ENCODE measurements around the gene HMCN2.
A peak's percentile ranks its signal among the peaks of the same experiment; 100 is the strongest.

Gene HMCN2

GRCh38 chr9:130437011-130437789 is 171.6 kb downstream of the HMCN2 start:
- DNase-seq = no peak

GRCh38 chr9:130438382-130438981 is 172.9 kb downstream of the HMCN2 start:
- DNase-seq = no peak

- DNase-seq = no peak
These were observed 175.5 kb downstream of the HMCN2 start for GRCh38 chr9:130441031-130441430.

GRCh38 chr9:130442746-130443455 is 177.3 kb downstream of the HMCN2 start:
- no peak for DNase-seq

- DNase-seq = no peak
These were observed 177.9 kb downstream of the HMCN2 start for GRCh38 chr9:130443456-130443801.

GRCh38 chr9:130443840-130444492 is 178.4 kb downstream of the HMCN2 start:
- no peak for DNase-seq

- DNase-seq = peak in 3 of 14 donors; percentile 12 to 37 (median 15)
These were observed 179.1 kb downstream of the HMCN2 start, which contains the start of gene ASS1 for GRCh38 chr9:130444565-130445221. ASS1 (plus strand) TSS chr9:130444961; CDS start chr9:130452229, 7,268 bp downstream.

- DNase-seq = peak in 1 of 14 donors; percentile 21
These were observed 179.9 kb downstream of the HMCN2 start for GRCh38 chr9:130445268-130445983.

GRCh38 chr9:130446101-130446861 is 180.7 kb downstream of the HMCN2 start:
- DNase-seq = peak in 4 of 14 donors; percentile 27 to 76 (median 58)

GRCh38 chr9:130447193-130447816 is 181.7 kb downstream of the HMCN2 start:
- no peak for DNase-seq

- no peak for DNase-seq
These were observed 182.6 kb downstream of the HMCN2 start for GRCh38 chr9:130448035-130448624.

- DNase-seq = no peak
These were observed 183.4 kb downstream of the HMCN2 start for GRCh38 chr9:130448771-130449603.

- DNase-seq = no peak
These were observed 184.9 kb downstream of the HMCN2 start for GRCh38 chr9:130450344-130451003.

GRCh38 chr9:130451004-130451390 is 185.4 kb downstream of the HMCN2 start:
- no peak for DNase-seq

- no peak for DNase-seq
These were observed 186.2 kb downstream of the HMCN2 start for GRCh38 chr9:130451509-130452388.

GRCh38 chr9:130452835-130453234 is 187.3 kb downstream of the HMCN2 start:
- DNase-seq = no peak

- no peak for DNase-seq
These were observed 187.9 kb downstream of the HMCN2 start for GRCh38 chr9:130453487-130453886.
